GM06990 (cell line): Measurements from ENCODE around the gene HAPLN1.
"Not testable (repeated sequence)": the region's sequence is repeated elsewhere in the genome, so short reads cannot be mapped to it uniquely, and the experiment has no call there.

Source experiments
- DNase-seq: peaks from one replicate; pipeline ENCODE4 v3.0.0-alpha.2; 2011; ENCODE audit not compliant: insufficient read length; ENCODE audit errors: extremely low read depth
- H3K27me3 ChIP-seq: replicated peaks from 2 replicates; pipeline ENCODE4 v1.6.0; 2011; ENCODE audit warnings: low read length; ENCODE audit not compliant: control insufficient read depth, insufficient read depth
- H3K36me3 ChIP-seq: 2 replicates; pipeline ENCODE4 v1.5.1; 2011; ENCODE audit warnings: low read length; ENCODE audit not compliant: control insufficient read depth, insufficient read depth
- H3K4me3 ChIP-seq: replicated peaks from 2 replicates; pipeline ENCODE4 v1.5.1; 2011; ENCODE audit warnings: low read depth, mild to moderate bottlenecking, control low read depth, low read length
- TF ChIP-seq, protein P1 (sequence below): IDR thresholded peaks from 2 replicates; pipeline ENCODE4 v1.5.1; 2011; ENCODE audit warnings: low read length, control low read depth, mild to moderate bottlenecking, inconsistent platforms; ENCODE audit not compliant: insufficient read depth, poor library complexity, severe bottlenecking

HAPLN1 gene

DNA sequence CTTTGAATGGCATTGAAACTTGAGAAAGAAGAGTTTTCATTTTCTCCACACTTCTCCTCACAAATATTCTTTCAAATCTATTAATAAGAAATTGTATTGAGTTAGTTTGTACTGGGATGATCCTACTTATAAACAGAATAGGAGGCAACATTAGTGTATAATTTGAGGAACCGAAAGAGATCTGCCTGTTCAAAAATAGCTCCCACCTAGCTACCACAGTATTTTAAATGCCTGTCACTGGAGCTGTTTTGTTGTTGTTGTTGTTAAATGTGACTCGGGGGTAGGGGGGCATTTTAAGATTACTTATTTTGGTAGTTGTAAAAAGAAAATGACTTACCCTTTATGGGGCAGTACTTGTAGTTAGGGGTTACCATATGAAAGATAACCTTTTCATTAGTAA is 20.1 kb upstream of the HAPLN1 start:
- peak; percentile 30 for DNase-seq
- Histone ChIP-seq H3K4me3 (no peak overlapping the region), H3K27me3 (no peaks in the 10 kb centered on the region), H3K36me3 (no peaks in the 10 kb centered on the region)
- TF ChIP-seq, protein P1, sequence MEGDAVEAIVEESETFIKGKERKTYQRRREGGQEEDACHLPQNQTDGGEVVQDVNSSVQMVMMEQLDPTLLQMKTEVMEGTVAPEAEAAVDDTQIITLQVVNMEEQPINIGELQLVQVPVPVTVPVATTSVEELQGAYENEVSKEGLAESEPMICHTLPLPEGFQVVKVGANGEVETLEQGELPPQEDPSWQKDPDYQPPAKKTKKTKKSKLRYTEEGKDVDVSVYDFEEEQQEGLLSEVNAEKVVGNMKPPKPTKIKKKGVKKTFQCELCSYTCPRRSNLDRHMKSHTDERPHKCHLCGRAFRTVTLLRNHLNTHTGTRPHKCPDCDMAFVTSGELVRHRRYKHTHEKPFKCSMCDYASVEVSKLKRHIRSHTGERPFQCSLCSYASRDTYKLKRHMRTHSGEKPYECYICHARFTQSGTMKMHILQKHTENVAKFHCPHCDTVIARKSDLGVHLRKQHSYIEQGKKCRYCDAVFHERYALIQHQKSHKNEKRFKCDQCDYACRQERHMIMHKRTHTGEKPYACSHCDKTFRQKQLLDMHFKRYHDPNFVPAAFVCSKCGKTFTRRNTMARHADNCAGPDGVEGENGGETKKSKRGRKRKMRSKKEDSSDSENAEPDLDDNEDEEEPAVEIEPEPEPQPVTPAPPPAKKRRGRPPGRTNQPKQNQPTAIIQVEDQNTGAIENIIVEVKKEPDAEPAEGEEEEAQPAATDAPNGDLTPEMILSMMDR, result no peak

DNA sequence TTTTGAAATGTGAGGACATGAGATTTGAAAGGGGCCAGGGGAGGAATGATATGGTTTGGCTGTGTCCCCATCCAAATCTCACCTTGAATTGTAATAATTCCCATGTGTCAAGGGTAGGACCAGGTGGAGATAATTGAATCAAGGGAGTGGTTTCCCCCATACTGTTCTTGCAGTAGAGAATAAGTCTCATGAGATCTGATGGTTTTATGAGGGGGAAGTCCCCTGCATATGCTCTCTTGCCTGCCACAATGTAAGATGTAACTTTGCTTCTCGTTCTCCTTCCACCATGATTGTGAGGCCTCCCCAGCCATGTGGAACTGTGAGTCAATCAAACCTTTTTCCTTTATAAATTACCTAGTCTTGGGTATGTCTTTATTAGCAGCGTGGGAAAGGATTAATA is 15.5 kb upstream of the HAPLN1 start:
- not testable (repeated sequence) for H3K27me3 ChIP-seq, DNase-seq, H3K36me3 ChIP-seq, H3K4me3 ChIP-seq

DNA sequence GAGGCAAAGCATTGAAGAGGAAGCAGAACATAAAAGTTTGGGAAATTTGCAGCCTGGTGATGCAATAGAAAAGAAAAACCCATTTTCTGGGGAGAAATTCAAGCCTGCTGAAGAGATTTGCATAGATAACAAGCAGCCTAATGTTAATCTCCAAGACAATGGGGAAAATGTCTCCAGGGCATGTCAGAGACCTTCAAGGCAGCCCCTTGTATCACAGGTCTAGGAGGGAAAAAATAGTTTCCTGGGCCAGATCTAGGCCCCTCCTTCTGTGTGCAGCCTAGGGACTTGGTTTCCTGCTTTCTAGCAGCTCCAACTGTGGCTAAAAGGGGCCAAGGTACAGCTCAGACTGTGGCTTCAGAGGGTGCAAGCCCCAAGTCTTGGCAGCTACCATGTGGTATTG is 14.4 kb upstream of the HAPLN1 start:
- not testable (repeated sequence) for H3K36me3 ChIP-seq, DNase-seq, H3K27me3 ChIP-seq, H3K4me3 ChIP-seq

DNA sequence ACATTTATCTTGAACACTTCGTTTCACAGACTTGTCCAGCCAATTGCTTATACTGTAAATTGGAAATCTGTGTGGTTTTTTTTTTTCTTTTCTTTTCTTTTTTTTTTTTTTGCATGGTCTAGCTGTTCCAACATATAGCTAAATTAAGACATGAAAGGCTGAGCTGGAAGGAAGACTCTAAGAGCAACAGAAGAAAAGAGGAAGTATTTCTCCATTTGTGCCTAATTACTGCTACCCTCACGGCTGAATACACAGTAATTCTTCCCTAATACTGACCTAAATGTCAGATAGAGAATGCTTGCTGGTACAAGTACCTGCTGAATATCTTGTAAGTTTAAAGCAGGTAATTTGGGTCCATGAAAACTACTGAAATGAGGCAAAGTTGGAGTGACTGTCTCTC is 11.0 kb upstream of the HAPLN1 start:
- no peaks in the 10 kb centered on the region for H3K27me3 ChIP-seq
- DNase-seq, result no peak
- no peak overlapping the region for H3K4me3 ChIP-seq
- TF ChIP-seq, protein P1, result no peak
- H3K36me3 ChIP-seq, result no peaks in the 10 kb centered on the region

DNA sequence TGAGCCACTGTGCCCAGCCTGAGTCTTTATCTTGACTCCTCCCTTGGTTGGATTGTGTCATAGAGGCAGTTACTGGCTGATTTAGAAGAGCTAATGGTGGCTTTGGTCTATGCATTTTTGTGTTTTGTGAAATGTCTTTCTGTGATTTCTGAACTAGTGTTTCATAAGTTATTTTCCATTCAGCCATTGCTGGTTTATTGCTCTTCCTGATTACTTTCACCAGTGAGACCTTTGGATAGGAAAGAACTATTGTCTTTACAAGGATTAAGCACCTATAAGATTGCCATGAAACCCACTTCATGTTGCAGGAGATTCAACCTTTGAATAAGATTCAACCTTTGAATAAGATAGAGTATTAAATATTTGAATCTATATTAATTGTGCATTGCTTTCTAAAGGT is 8.7 kb upstream of the HAPLN1 start:
- Histone ChIP-seq H3K27me3 (no peaks in the 10 kb centered on the region), H3K36me3 (no peaks in the 10 kb centered on the region), H3K4me3 (no peak overlapping the region)
- TF ChIP-seq, protein P1, result no peak
- no peak for DNase-seq

DNA sequence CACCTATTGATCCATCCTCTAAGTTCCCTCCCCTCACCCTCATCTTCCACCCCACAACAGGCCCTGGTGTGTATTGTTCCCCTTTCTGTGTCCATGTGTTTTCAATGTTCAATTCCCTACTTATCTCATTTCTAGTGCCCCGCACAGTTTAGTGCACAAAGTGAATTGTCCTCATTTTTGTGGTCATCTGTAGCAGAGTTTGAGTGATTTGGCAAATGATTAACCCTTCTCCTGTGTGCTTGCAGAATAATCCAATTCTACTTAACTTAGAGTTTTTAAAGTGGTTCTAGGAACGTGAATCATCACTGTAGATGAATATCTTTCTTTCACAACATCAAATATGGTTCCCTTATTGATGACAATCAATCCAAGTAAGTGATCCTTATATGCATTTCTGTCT is 6.3 kb upstream of the HAPLN1 start:
- no peak overlapping the region for H3K4me3 ChIP-seq
- TF ChIP-seq, protein P1, result no peak
- H3K36me3 ChIP-seq, result no peaks in the 10 kb centered on the region
- no peak for DNase-seq
- H3K27me3 ChIP-seq, result no peaks in the 10 kb centered on the region

DNA sequence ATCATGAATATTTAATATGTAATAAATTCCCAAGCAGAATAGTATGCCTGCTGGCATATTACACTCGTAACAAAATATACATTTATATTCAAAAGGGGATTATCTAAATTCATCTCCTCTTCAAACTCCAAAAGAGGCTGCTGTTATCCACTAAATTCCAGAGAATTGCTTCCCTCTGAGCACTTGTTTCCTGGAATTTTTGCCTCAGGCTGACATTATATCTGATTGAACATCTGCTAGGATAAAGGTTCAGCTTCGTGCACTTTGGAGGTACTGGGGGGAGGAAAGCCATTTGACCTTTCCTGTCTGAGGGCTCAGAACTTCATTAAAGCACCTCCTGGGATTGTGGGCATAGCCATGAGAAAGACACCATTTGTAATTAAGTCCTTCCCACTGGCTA is 4.3 kb upstream of the HAPLN1 start:
- Histone ChIP-seq H3K4me3 (no peak overlapping the region), H3K36me3 (no peaks in the 10 kb centered on the region), H3K27me3 (no peaks in the 10 kb centered on the region; the same call in 1 of the 2 replicates)
- DNase-seq, result no peak
- TF ChIP-seq, protein P1, result no peak
